Mesothelial cell of epicardium (in vitro differentiated cells): Measurements from ENCODE around the gene SBK3. TPM values are rescaled to one million over a fixed set of nuclear protein-coding genes. Genes with fewer than 3 reads are reported as not detected.
"Not testable (repeated sequence)": the region's sequence is repeated elsewhere in the genome, so short reads cannot be mapped to it uniquely, and the experiment has no call there.

Source experiments
- DNase-seq, 2 experiments: peaks; one replicate each; pipeline ENCODE4 v3.0.0; 2021; ENCODE audit warnings: low spot score in 2 of 2; ENCODE audit not compliant: unreplicated experiment in 2 of 2
- H3K27ac Mint-ChIP-seq: 2 replicates; pipeline ENCODE4 v1.8.0; 2021; ENCODE audit warnings: mixed read lengths
- H3K27me3 Mint-ChIP-seq: 2 replicates; pipeline ENCODE4 v1.8.0; 2021; ENCODE audit warnings: low read depth, mixed read lengths
- H3K36me3 Mint-ChIP-seq: 2 replicates; pipeline ENCODE4 v1.8.0; 2021; ENCODE audit warnings: mixed read lengths
- H3K4me1 Mint-ChIP-seq: 2 replicates; pipeline ENCODE4 v1.8.0; 2021; ENCODE audit warnings: mixed read lengths
- H3K4me3 Mint-ChIP-seq: 2 replicates; pipeline ENCODE4 v1.8.0; 2021; ENCODE audit warnings: mild to moderate bottlenecking, moderate library complexity, mixed read lengths
- H3K9me3 Mint-ChIP-seq: 2 replicates; pipeline ENCODE4 v1.8.0; 2021; ENCODE audit warnings: mixed read lengths
- total RNA-seq: library from RNA; stranded (reverse); gene quantifications from 3 replicates; pipeline ENCODE4 v1.2.1, GENCODE V29; 2021
- TF ChIP-seq, protein P1 (sequence below): fragments of 200-600 bp; sonication (generic); IDR thresholded peaks from one replicate; pipeline ENCODE4 v1.5.0; 2021; ENCODE audit warnings: antibody characterized with exemption; ENCODE audit not compliant: unreplicated experiment

SBK3 gene
- total RNA-seq, 1 donor from 2014 or later = not detected

DNA sequence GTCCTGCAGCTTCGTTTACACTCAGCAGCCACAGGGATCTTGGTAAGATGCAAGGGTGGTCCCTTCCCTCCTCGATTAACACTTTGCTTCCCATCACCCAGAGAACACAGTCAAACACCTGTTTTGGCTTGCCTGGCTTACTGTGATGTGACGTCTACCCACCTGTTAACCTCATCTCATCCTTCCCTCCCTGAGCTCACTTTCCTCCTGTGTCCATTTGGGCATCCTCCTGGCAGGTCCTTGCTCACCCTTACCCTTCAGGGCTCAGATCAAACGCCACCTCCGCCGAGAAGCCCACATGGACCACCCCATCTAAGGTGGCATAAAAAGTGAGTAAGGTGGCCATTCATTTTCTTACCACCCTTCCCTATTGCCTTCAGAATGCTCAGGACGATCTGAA lies 44.8 kb upstream of the SBK3 start:
- no peaks in the 10 kb centered on the region for H3K27me3 Mint-ChIP-seq
- DNase-seq = no peak
- H3K27ac Mint-ChIP-seq = no peak overlapping the region
- H3K4me1 Mint-ChIP-seq = peaks cover 22% of the 10 kb centered on the region
- H3K9me3 Mint-ChIP-seq = peaks cover 4% of the 10 kb centered on the region
- TF ChIP-seq, protein P1, sequence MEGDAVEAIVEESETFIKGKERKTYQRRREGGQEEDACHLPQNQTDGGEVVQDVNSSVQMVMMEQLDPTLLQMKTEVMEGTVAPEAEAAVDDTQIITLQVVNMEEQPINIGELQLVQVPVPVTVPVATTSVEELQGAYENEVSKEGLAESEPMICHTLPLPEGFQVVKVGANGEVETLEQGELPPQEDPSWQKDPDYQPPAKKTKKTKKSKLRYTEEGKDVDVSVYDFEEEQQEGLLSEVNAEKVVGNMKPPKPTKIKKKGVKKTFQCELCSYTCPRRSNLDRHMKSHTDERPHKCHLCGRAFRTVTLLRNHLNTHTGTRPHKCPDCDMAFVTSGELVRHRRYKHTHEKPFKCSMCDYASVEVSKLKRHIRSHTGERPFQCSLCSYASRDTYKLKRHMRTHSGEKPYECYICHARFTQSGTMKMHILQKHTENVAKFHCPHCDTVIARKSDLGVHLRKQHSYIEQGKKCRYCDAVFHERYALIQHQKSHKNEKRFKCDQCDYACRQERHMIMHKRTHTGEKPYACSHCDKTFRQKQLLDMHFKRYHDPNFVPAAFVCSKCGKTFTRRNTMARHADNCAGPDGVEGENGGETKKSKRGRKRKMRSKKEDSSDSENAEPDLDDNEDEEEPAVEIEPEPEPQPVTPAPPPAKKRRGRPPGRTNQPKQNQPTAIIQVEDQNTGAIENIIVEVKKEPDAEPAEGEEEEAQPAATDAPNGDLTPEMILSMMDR = no peak
- H3K4me3 Mint-ChIP-seq = no peak overlapping the region
- peaks cover 19% of the 10 kb centered on the region for H3K36me3 Mint-ChIP-seq

DNA sequence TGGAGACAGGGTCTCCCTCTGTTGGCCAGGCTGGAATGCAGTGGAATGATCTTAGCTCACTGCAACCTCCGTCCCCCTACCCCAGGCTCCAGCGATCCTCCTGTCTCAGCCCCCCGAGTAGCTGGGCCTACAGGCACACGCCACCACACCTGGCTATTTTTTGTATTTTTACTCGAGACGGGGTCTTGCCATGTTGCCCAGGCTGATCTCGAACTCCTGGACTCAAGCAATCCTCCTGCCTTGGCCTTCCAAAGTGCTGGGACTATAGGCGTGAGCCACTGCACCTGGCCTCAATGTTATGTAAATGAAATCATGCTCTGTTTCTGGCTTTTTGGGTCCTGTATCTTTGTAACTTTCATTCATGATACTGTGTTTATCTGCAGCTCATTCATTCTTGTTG lies 43.4 kb upstream of the SBK3 start:
- no peak for DNase-seq
- Mint-ChIP-seq H3K36me3 (peaks cover 12% of the 10 kb centered on the region), H3K9me3 (no peaks in the 10 kb centered on the region), H3K4me1 (peaks cover 24% of the 10 kb centered on the region), H3K4me3 (no peak overlapping the region), H3K27me3 (no peaks in the 10 kb centered on the region), H3K27ac (no peak overlapping the region)
- TF ChIP-seq, protein P1 = no peak

DNA sequence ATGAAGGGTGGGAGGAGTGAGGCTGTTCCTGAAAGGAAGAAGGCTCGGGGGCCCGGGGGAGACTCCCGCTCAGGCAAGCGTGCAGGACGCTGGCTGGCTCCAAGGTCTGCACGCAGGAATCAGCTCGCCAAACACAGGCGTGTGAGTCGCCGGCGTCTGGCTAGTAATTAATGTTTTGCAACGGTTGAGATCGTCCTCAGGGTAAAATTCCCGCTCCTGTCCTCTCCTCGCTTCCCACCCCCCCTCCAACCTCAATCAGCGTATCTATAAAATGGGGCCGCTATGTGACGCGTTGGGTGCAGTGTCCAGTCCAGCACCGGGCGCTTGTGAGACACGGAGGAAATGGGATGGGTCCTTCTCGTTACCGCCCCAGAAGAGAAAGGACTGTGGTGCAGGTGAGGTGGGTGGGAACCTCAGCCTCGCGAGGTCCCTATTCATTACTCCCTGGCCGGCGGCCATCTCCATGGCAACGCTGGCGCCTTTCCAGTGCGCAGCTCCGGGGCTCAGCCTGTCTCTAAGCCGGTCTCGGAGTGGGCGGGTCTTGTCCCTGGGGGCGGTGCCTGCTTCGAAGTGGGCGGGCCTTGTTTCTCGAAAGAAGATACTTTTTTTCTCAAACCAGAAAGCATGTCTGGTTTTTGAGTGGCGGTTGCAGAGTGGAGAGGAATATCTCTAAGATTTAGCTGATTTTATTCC lies 41.8 kb upstream of the SBK3 start:
- Mint-ChIP-seq H3K4me3 (peak overlapping the region; percentile 75), H3K4me1 (peaks cover 25% of the 10 kb centered on the region), H3K27ac (peak overlapping the region; percentile 98), H3K36me3 (peaks cover 9% of the 10 kb centered on the region), H3K27me3 (no peaks in the 10 kb centered on the region), H3K9me3 (no peaks in the 10 kb centered on the region)
- peak; percentile 97 to 100 for DNase-seq
- TF ChIP-seq, protein P1 = no peak

DNA sequence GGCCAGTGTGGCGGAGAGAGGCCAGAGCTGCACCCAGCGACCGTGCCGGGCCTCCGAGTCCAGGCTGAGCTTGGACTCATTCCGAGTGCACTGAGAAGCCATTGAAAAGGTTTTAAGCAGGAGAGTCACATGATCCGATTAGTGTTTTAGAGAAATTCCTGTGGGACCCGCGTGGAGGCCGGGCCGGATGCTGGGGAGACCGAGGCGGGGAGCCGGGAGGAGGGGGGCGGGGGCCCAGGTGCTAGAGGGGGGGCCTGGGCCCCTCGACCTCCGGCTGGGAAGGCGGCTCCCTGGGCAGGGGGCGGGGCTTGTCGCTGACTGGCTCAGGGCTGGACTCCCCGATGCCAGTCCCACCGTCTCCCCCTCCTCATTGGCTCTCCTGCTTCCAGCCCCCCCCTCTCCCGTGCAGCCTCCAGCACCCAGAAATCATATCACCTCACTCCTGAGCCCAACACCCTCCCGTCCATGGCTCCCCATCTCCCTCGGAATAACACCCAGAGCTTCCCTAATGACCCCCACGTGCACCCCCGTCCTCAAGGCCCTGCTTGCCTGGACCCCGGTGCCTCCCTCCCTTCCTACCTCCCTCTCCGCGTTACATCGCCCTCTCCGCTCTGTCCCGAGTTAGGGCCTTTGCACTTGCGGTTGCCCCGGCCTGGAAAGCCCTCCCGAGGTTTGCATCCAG lies 40.5 kb upstream of the SBK3 start:
- Mint-ChIP-seq H3K27me3 (no peaks in the 10 kb centered on the region), H3K36me3 (no peaks in the 10 kb centered on the region), H3K9me3 (no peaks in the 10 kb centered on the region), H3K4me1 (peaks cover 36% of the 10 kb centered on the region), H3K27ac (peak overlapping the region; percentile 98), H3K4me3 (peak overlapping the region; percentile 75)
- DNase-seq = peak; percentile 84 to 90
- TF ChIP-seq, protein P1 = no peak

DNA sequence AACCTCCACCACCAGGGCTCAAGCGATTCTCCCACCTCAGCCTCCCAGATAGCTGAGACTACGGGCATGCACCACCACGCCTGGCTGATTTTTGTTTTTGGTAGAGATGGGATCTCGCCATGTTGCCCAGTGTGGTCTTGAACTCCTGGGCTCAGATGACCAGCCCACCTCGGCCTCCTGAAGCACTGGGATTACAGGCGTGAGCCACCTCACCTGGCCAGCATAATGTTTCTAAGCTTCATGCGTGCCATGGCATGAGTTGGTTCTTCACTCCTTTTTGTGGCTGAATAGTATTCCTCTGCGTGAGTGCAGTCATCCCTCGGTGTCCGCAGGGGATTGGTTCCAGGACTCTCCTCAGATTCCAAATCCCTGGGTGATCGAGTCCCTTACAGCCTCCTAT lies 39.5 kb upstream of the SBK3 start:
- peak overlapping the region; percentile 98 for H3K27ac Mint-ChIP-seq
- H3K4me1 Mint-ChIP-seq = peaks cover 37% of the 10 kb centered on the region
- H3K4me3 Mint-ChIP-seq = peak overlapping the region; percentile 75
- no peak for DNase-seq
- no peaks in the 10 kb centered on the region for H3K9me3 Mint-ChIP-seq
- H3K36me3 Mint-ChIP-seq = peaks cover under 1% of the 10 kb centered on the region
- TF ChIP-seq, protein P1 = no peak
- no peaks in the 10 kb centered on the region for H3K27me3 Mint-ChIP-seq

DNA sequence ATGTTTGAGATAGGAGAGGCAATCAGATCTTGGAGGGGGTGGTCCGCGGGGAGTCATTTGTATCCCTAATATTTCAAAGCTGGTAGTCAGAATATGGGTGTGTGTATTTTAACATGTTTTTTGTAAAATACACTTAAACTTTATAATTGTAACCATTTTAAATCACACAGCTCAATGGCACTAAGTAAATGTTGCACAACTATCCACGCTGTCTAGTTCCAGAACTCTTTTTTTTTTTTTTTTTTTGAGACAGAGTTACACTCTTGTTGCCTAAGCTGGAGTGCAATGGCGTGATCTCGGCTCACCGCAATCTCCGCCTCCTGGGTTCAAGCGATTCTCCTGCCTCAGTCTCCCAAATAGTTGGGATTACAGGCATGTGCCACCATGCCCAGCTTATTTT lies 38.6 kb upstream of the SBK3 start:
- H3K4me1 Mint-ChIP-seq = peaks cover 42% of the 10 kb centered on the region
- not testable (repeated sequence) for H3K27ac Mint-ChIP-seq, H3K27me3 Mint-ChIP-seq, H3K36me3 Mint-ChIP-seq, H3K9me3 Mint-ChIP-seq, DNase-seq, H3K4me3 Mint-ChIP-seq

DNA sequence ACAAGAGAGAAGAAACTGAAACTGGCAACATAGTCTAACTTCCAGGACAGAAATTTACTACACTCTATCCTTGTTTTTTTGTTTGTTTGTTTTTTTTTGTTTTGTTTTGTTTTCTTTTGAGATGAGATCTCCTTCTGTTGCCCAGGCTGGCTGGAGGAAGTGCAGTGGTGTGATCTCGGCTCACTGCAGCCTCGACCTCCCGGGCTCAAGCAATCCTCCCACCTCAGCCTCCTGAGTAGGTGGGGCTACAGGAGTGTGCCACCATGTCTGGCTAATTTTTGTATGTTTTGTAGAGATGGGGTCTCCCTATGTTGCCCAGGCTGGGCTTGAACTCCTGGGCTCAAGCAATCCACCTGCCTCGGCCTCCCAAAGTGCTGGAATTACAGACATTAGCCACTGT lies 36.9 kb upstream of the SBK3 start:
- H3K4me1 Mint-ChIP-seq = peaks cover 41% of the 10 kb centered on the region
- not testable (repeated sequence) for DNase-seq, H3K4me3 Mint-ChIP-seq, H3K27me3 Mint-ChIP-seq, H3K36me3 Mint-ChIP-seq, H3K9me3 Mint-ChIP-seq
- peak overlapping the region; percentile 89 for H3K27ac Mint-ChIP-seq
